Endothelial cell of umbilical vein (primary cell): ENCODE data around the gene SENP5. TPM values are rescaled to one million over a fixed set of nuclear protein-coding genes. Genes with fewer than 3 reads are reported as not detected.

ENCODE experiments used
- BruUV-seq: library from RNA; stranded (reverse); fragments of 400-500 nt; replicated peaks from 2 replicates; lab custom pipeline; 2021; lab: Mats Ljungman, UMichigan
- CTCF ChIA-PET: fragments of 300-600, 350-600 bp; sonication (Branson Sonifier 250); formaldehyde crosslinking; loops from one replicate; lab custom pipeline; 2021; ENCODE audit warnings: antibody characterized with exemption, inconsistent platforms; lab: Charles Lee
- POLR2A ChIA-PET: fragments of 300-600, 350-600 bp; sonication (Branson Sonifier 250); formaldehyde crosslinking; loops from one replicate; lab custom pipeline; 2021; ENCODE audit warnings: antibody characterized with exemption, inconsistent platforms; lab: Charles Lee
- DNase-seq: peaks from one replicate; pipeline ENCODE4 v3.0.0-alpha.2; 2011; ENCODE audit warnings: low read depth, low spot score
- FAIRE-seq: peaks from 2 replicates; lab custom pipeline; 2011; peaks lifted over from hg19 to GRCh38; lab: Jason Lieb, UNC
- H2AFZ ChIP-seq: 2 replicates; pipeline ENCODE4 v1.6.0; 2012; ENCODE audit warnings: low read depth, low read length, control low read depth, inconsistent platforms
- H3K27ac ChIP-seq: 2 replicates; pipeline ENCODE4 v1.5.1; 2011; ENCODE audit warnings: low read depth, mild to moderate bottlenecking, control low read depth, low read length, moderate library complexity; ENCODE audit not compliant: insufficient read depth
- H3K27me3 ChIP-seq, 2 experiments: 2 replicates each; pipeline versions ENCODE4 v1.6.0 to v1.6.1; 2011; ENCODE audit warnings: low read length in 2 of 2, mixed read lengths in 1 of 2; ENCODE audit not compliant: control insufficient read depth in 2 of 2, insufficient read depth in 2 of 2
- H3K36me3 ChIP-seq, 2 experiments: 2 replicates in 1 of 2; 3 replicates in 1 of 2; pipeline ENCODE4 v1.5.1; 2011; ENCODE audit warnings: low read length in 2 of 2, mild to moderate bottlenecking in 1 of 2, moderate library complexity in 1 of 2; ENCODE audit not compliant: control insufficient read depth in 2 of 2, insufficient read depth in 2 of 2; ENCODE audit errors: extremely low read depth in 1 of 2
- H3K4me1 ChIP-seq: 3 replicates; pipeline ENCODE4 v1.5.1; 2011; ENCODE audit warnings: mild to moderate bottlenecking, low read length; ENCODE audit not compliant: control insufficient read depth, insufficient read depth; ENCODE audit errors: extremely low read depth
- H3K4me2 ChIP-seq: 2 replicates; pipeline ENCODE4 v1.6.1; 2011; ENCODE audit warnings: low read length, control low read depth, mixed read lengths; ENCODE audit not compliant: insufficient read depth
- H3K4me3 ChIP-seq, 3 experiments: fragments of 200-600 bp in 1 of 3; sonication (generic), shearing (Covaris generic) in 1 of 3; replicated peaks in 1 of 3; 2 replicates each; pipeline ENCODE4 v1.5.1; 2011 to 2016; ENCODE audit warnings: control low read depth in 3 of 3, low read length in 3 of 3, mild to moderate bottlenecking in 2 of 3, inconsistent platforms in 1 of 3, low read depth in 1 of 3, moderate library complexity in 1 of 3; ENCODE audit not compliant: insufficient read depth in 1 of 3
- H3K79me2 ChIP-seq: 2 replicates; pipeline ENCODE4 v1.6.0; 2012; ENCODE audit warnings: low read length, inconsistent platforms; ENCODE audit not compliant: control insufficient read depth, insufficient read depth
- H3K9ac ChIP-seq: replicated peaks from 2 replicates; pipeline ENCODE3; 2011; ENCODE audit warnings: low read length, control low read depth; ENCODE audit not compliant: insufficient read depth; ENCODE audit errors: extremely low read depth
- H3K9me1 ChIP-seq: replicated peaks from 3 replicates; pipeline ENCODE4 v1.6.0; 2011; ENCODE audit warnings: mild to moderate bottlenecking, low read length; ENCODE audit not compliant: control insufficient read depth, insufficient read depth; ENCODE audit errors: extremely low read depth
- H3K9me3 ChIP-seq: replicated peaks from 2 replicates; pipeline ENCODE4 v1.5.1; 2012; ENCODE audit warnings: low read length, inconsistent platforms; ENCODE audit not compliant: control insufficient read depth, insufficient read depth
- H4K20me1 ChIP-seq: replicated peaks from 2 replicates; pipeline ENCODE3; 2011; ENCODE audit warnings: mild to moderate bottlenecking, low read length; ENCODE audit not compliant: control insufficient read depth, insufficient read depth; ENCODE audit errors: extremely low read depth
- EZH2 ChIP-seq: IDR thresholded peaks from 2 replicates; pipeline ENCODE4 v1.6.1; 2012; ENCODE audit warnings: borderline replicate concordance, low read depth, mild to moderate bottlenecking, moderate library complexity, low read length, inconsistent platforms; ENCODE audit not compliant: severe bottlenecking
- FOS ChIP-seq: IDR thresholded peaks from 2 replicates; pipeline ENCODE4 v1.6.1; 2011; ENCODE audit warnings: mild to moderate bottlenecking, low read length, moderate library complexity, borderline replicate concordance; ENCODE audit not compliant: insufficient read depth
- GATA2 ChIP-seq: IDR thresholded peaks from 2 replicates; pipeline ENCODE4 v1.7.0; 2011; ENCODE audit warnings: low read depth, mild to moderate bottlenecking, moderate library complexity, mixed read lengths, low read length; ENCODE audit not compliant: insufficient read length, insufficient read depth
- JUN ChIP-seq: IDR thresholded peaks from 2 replicates; pipeline ENCODE4 v1.6.1; 2011; ENCODE audit warnings: borderline replicate concordance, low read depth; ENCODE audit not compliant: insufficient read length, insufficient read depth
- MAX ChIP-seq: IDR thresholded peaks from 2 replicates; pipeline ENCODE4 v1.6.1; 2011; ENCODE audit not compliant: insufficient read depth, insufficient read length
- MYC ChIP-seq: IDR thresholded peaks from one replicate; pipeline ENCODE4 v1.6.1; 2011; ENCODE audit warnings: mild to moderate bottlenecking, low read depth, low read length
- POLR2A ChIP-seq: IDR thresholded peaks from 2 replicates; pipeline ENCODE4 v1.6.1; 2012; ENCODE audit warnings: low read depth, mild to moderate bottlenecking, control low read depth, low read length
- POLR2AphosphoS5 ChIP-seq: IDR thresholded peaks from 2 replicates; pipeline ENCODE4 v1.6.1; 2012; ENCODE audit warnings: low read depth, mild to moderate bottlenecking, control low read depth, low read length, moderate library complexity; ENCODE audit not compliant: insufficient read depth
- dilution Hi-C: fragments of 300-500 bp; cut with MboI; formaldehyde crosslinking; loops from one replicate; pipeline ENCODE4 v1.15.0; 2019; ENCODE audit warnings: low sequenced_read_pairs; ENCODE audit not compliant: extremely low pct_ligation_motif_present
- intact Hi-C: fragments of 100-400 bp; cut with micrococcal nuclease; formaldehyde crosslinking; loops from one replicate; pipeline ENCODE4 v1.10.0; 2022
- polyA plus RNA-seq, 4 experiments: library from polyadenylated mRNA; depleted of rRNA in 3 of 4; stranded (reverse) in 3 of 4; unstranded in 1 of 4; fragments of >200 nt; gene quantifications; 2 replicates each; pipeline versions ENCODE4 v1.2.1 to v1.2.3, GENCODE V29; 2011 to 2012; ENCODE audit warnings: missing spikeins in 1 of 4
- total RNA-seq: library from RNA; stranded (reverse); gene quantifications from 2 replicates; pipeline ENCODE4 v1.2.3, GENCODE V29; 2021
- TF ChIP-seq, protein P1 (sequence below), 2 donors: IDR thresholded peaks; 1 replicate in 1 of 2; 2 replicates in 1 of 2; pipeline ENCODE4 v1.5.1; 2011; ENCODE audit warnings: low read length in 2 of 2, mild to moderate bottlenecking in 2 of 2, moderate library complexity in 2 of 2, control low read depth in 1 of 2, inconsistent platforms in 1 of 2, low read depth in 1 of 2; ENCODE audit not compliant: insufficient read depth in 1 of 2; ENCODE audit errors: extremely low read depth in 1 of 2

SENP5 gene
- total and polyA plus RNA-seq, 2 donors (not counting 3 experiments of a cell fraction or from before 2014, with no cell fraction given): 7.9 to 33.5 TPM

DNA sequence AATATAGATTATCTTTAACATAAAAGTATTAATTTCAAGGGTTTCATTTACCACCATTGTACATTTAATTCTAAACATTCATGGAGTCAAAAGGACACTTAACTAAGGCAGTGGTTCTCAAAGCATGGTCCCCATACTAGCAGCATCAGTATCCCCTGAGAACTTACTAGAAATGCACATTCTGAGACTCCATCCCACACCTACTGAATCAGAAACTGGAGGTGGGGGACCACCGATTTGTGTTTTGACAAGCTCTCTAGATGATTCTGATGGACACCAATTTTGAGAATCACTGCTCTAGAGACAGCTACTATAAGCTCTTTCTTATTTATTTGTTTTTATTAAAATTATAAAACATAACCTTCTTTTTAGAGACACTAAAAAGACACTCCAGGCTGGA, 34.0 kb downstream of the SENP5 start:
- DNase-seq (no peak), FAIRE-seq (no peak)
- H3K4me3 ChIP-seq: no peak overlapping the region
- H3K27ac ChIP-seq: no peak overlapping the region
- dilution Hi-C loops (no loop called here), intact Hi-C loops (no loop called here)
- no peak overlapping the region for H3K4me2 ChIP-seq
- H3K27me3 ChIP-seq: no peaks in the 10 kb centered on the region
- CTCF ChIA-PET: interaction anchor here (1.3 kb wide), 1 partner anchor 68 kb away, joined by 3 read pairs; no protein-coding TSS in a partner anchor
- BruUV-seq: no TSS peak
- no peak overlapping the region for H3K9ac ChIP-seq
- peaks cover 12 to 15% of the 10 kb centered on the region in 2 experiments for H3K36me3 ChIP-seq
- H3K79me2 ChIP-seq: peaks cover 10% of the 10 kb centered on the region
- POLR2A ChIA-PET: no interaction called here
- H3K9me3 ChIP-seq: no peaks in the 10 kb centered on the region
- no peaks in the 10 kb centered on the region for H3K4me1 ChIP-seq
- no peak overlapping the region for H2AFZ ChIP-seq
- TF ChIP-seq POLR2AphosphoS5: no peak
- TF ChIP-seq JUN: no peak
- no peak for TF ChIP-seq MYC
- TF ChIP-seq FOS: no peak
- TF ChIP-seq, protein P1, sequence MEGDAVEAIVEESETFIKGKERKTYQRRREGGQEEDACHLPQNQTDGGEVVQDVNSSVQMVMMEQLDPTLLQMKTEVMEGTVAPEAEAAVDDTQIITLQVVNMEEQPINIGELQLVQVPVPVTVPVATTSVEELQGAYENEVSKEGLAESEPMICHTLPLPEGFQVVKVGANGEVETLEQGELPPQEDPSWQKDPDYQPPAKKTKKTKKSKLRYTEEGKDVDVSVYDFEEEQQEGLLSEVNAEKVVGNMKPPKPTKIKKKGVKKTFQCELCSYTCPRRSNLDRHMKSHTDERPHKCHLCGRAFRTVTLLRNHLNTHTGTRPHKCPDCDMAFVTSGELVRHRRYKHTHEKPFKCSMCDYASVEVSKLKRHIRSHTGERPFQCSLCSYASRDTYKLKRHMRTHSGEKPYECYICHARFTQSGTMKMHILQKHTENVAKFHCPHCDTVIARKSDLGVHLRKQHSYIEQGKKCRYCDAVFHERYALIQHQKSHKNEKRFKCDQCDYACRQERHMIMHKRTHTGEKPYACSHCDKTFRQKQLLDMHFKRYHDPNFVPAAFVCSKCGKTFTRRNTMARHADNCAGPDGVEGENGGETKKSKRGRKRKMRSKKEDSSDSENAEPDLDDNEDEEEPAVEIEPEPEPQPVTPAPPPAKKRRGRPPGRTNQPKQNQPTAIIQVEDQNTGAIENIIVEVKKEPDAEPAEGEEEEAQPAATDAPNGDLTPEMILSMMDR (IDR thresholded peaks at IDR 0.05; ENCODE audit: extremely low read depth in 1 of 2, insufficient read depth in 1 of 2, low read depth in 1 of 2, low read length in 2 of 2): no peak
- no peaks in the 10 kb centered on the region for H3K9me1 ChIP-seq
- H4K20me1 ChIP-seq: no peaks in the 10 kb centered on the region

DNA sequence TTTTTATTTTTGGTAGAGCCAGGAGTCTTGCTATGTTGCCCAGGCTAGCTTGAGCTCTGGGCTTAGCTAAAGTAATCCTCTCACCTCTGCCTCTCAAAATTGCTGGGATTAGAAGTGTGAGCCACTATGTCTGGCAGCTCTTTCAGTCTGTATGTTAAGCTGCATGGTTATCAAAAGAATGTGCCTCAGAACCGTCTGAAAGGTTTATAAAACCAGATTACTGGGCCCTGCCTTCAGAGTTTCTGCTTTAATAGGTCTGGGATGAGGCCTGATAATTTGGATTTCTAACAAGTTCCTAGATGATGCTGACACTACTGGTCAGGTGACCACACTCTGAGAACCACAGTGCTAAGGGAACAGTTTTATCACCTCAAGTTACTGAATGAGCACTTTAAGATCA, 34.6 kb downstream of the SENP5 start:
- CTCF ChIA-PET: no interaction called here

More for the DNA sequence above, 34.6 kb downstream of the SENP5 start:
- no peak overlapping the region for H3K4me2 ChIP-seq
- H4K20me1 ChIP-seq: no peaks in the 10 kb centered on the region
- peaks cover 12 to 15% of the 10 kb centered on the region in 2 experiments for H3K36me3 ChIP-seq
- no TSS peak for BruUV-seq
- dilution Hi-C loops: no loop called here
- intact Hi-C loops: no loop called here
- H3K9me1 ChIP-seq: no peaks in the 10 kb centered on the region
- H3K9ac ChIP-seq: no peak overlapping the region
- H3K4me3 ChIP-seq: no peak overlapping the region
- H3K27ac ChIP-seq: no peak overlapping the region
- DNase-seq (no peak), FAIRE-seq (peak; percentile 8)
- no peaks in the 10 kb centered on the region for H3K4me1 ChIP-seq
- peaks cover 5% of the 10 kb centered on the region for H3K79me2 ChIP-seq
- POLR2A ChIA-PET: no interaction called here
- no peak overlapping the region for H2AFZ ChIP-seq
- no peaks in the 10 kb centered on the region for H3K9me3 ChIP-seq
- H3K27me3 ChIP-seq: no peaks in the 10 kb centered on the region
- no peak for TF ChIP-seq MYC
- no peak for TF ChIP-seq MAX
- TF ChIP-seq, protein P1 (IDR thresholded peaks at IDR 0.05; ENCODE audit: extremely low read depth in 1 of 2, insufficient read depth in 1 of 2, low read depth in 1 of 2, low read length in 2 of 2): no peak
- no peak for TF ChIP-seq POLR2AphosphoS5
- no peak for TF ChIP-seq FOS
- no peak for TF ChIP-seq EZH2
- no peak for TF ChIP-seq JUN
- no peak for TF ChIP-seq GATA2
- no peak for TF ChIP-seq POLR2A
